Colonic mucosa (tissue), 4 donors: ENCODE results near the gene SOX5. TPM values are rescaled to one million over a fixed set of nuclear protein-coding genes. Genes with fewer than 3 reads are reported as not detected.

ENCODE experiments used
- DNase-seq: peaks from one replicate; pipeline ENCODE4 v3.0.0-alpha.2; 2020
- H3K27ac ChIP-seq: fragments of 200-600 bp; one replicate; pipeline ENCODE4 v1.8.0; 2021
- H3K27me3 ChIP-seq: fragments of 200-600 bp; one replicate; pipeline ENCODE4 v1.8.0; 2021
- H3K36me3 ChIP-seq: fragments of 200-600 bp; one replicate; pipeline ENCODE4 v1.8.0; 2021
- H3K4me1 ChIP-seq: fragments of 200-600 bp; one replicate; pipeline ENCODE4 v1.8.0; 2021; ENCODE audit warnings: mild to moderate bottlenecking
- H3K4me3 ChIP-seq: fragments of 200-600 bp; one replicate; pipeline ENCODE4 v1.8.0; 2021
- H3K9ac ChIP-seq, 2 donors: one replicate each; pipeline ENCODE4 v1.7.0; 2013; ENCODE audit warnings: control low read depth in 2 of 2, low read depth in 2 of 2, low read length in 2 of 2
- H3K9me3 ChIP-seq: fragments of 200-600 bp; one replicate; pipeline ENCODE4 v1.8.0; 2021
- CTCF ChIP-seq: fragments of 200-600 bp; IDR thresholded peaks from one replicate; pipeline ENCODE4 v1.8.0; 2022; ENCODE audit warnings: antibody characterized with exemption, mild to moderate bottlenecking
- intact Hi-C: fragments of 100-400 bp; cut with DNase I; formaldehyde crosslinking; loops from one replicate; pipeline ENCODE4 v1.14.1; 2022
- total RNA-seq, 2 donors: library from RNA; stranded (reverse); fragmentation: NEBNext Ultra II Directional in 1 of 2; extraction: Animal tissue kit (Norgen Biotek cat#: 25700) in 1 of 2; gene quantifications; one replicate each; pipeline ENCODE4 v1.2.1, GENCODE V29; 2021
- donor health status: healthy.
- donor health status: DM: no; HTN: no; CAD: no.
- donor health status: DM: no; HTN: no; CAD: no.

SOX5 gene
- total RNA-seq, 2 donors from 2014 or later, result 1.1 to 1.6 TPM

DNA sequence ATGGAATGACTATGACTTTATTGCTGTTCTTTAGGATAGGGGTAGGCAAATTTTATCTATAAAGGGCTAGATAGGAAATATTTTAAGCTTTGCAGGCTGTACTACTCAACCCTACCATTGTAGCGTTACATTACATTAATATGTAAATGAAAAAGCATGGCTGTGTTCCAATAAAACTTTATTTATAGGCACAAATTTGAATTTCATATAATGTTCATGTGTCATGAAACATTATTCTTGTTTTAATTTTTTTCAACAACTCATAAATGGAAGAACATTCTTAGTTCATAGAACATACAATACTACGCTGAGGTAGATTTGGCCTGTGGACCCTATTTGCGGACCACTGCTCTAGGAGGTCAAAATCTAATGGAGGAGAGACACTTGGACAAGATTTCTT lies 133.7 kb downstream of the SOX5 start:
- no peak overlapping the region for H3K4me3 ChIP-seq
- H3K36me3 ChIP-seq, result no peaks in the 10 kb centered on the region
- no peaks in the 10 kb centered on the region for H3K27me3 ChIP-seq
- no peak overlapping the region for H3K27ac ChIP-seq
- TF ChIP-seq CTCF, result no peak
- no peak for DNase-seq
- intact Hi-C loops, result no loop called here
- H3K9me3 ChIP-seq, result no peaks in the 10 kb centered on the region
- H3K9ac ChIP-seq, result no peak overlapping the region
- H3K4me1 ChIP-seq, result no peaks in the 10 kb centered on the region

DNA sequence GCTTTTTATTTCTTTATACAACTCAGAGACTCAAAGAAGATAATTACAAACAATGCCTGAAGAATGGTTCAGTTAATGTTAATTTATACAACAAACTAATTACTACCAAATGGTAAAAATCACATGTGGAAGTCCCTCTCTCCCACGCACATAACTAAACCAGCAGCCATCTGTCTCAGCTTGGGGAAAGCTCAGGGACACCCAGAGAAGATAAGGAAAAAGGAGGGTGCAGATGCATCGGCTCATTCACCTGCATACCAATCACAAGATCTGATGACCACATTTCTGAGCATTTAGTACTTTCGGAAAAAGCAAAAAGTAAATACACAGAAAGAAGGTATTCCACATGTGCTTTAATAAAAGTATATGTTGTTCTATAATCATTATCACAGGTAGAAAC lies 136.3 kb downstream of the SOX5 start:
- DNase-seq, result no peak
- Histone ChIP-seq H3K4me1 (no peaks in the 10 kb centered on the region), H3K27me3 (no peaks in the 10 kb centered on the region), H3K27ac (no peak overlapping the region), H3K9ac (no peak overlapping the region), H3K4me3 (no peak overlapping the region), H3K36me3 (no peaks in the 10 kb centered on the region), H3K9me3 (no peaks in the 10 kb centered on the region)
- no peak for TF ChIP-seq CTCF
- intact Hi-C loops, result no loop called here

GRCh38 chr12:23810329-23810902 lies 139.1 kb downstream of the SOX5 start:
- Histone ChIP-seq H3K27me3 (no peaks in the 10 kb centered on the region), H3K9me3 (no peaks in the 10 kb centered on the region), H3K36me3 (no peaks in the 10 kb centered on the region), H3K27ac (no peak overlapping the region), H3K4me1 (no peaks in the 10 kb centered on the region), H3K9ac (no peak overlapping the region), H3K4me3 (no peak overlapping the region)
- DNase-seq, result no peak
- no peak for TF ChIP-seq CTCF
- intact Hi-C loops, result no loop called here

GRCh38 chr12:23803540-23803939 lies 145.9 kb downstream of the SOX5 start:
- H3K4me3 ChIP-seq, result no peak overlapping the region
- no peak for TF ChIP-seq CTCF
- H3K27ac ChIP-seq, result no peak overlapping the region
- no peaks in the 10 kb centered on the region for H3K36me3 ChIP-seq
- no peaks in the 10 kb centered on the region for H3K4me1 ChIP-seq
- no peaks in the 10 kb centered on the region for H3K9me3 ChIP-seq
- intact Hi-C loops, result no loop called here
- DNase-seq, result no peak
- no peaks in the 10 kb centered on the region for H3K27me3 ChIP-seq
- H3K9ac ChIP-seq, result no peak overlapping the region

GRCh38 chr12:23795494-23795893 lies 154.0 kb downstream of the SOX5 start:
- Histone ChIP-seq H3K4me3 (no peak overlapping the region), H3K27ac (no peak overlapping the region), H3K27me3 (no peaks in the 10 kb centered on the region), H3K9me3 (no peaks in the 10 kb centered on the region), H3K9ac (no peak overlapping the region), H3K36me3 (no peaks in the 10 kb centered on the region), H3K4me1 (no peaks in the 10 kb centered on the region)
- no peak for DNase-seq
- no peak for TF ChIP-seq CTCF
- intact Hi-C loops, result no loop called here
